HUES48 (cell line): ENCODE data around the gene KIF25.

Source experiments
- H3K27ac ChIP-seq: one replicate; pipeline ENCODE4 v1.7.0; 2013; ENCODE audit warnings: low read depth, low read length, inconsistent platforms
- H3K27me3 ChIP-seq: 2 replicates; pipeline ENCODE4 v1.6.1; 2013; ENCODE audit warnings: mild to moderate bottlenecking, low read length; ENCODE audit not compliant: control insufficient read depth, insufficient read depth
- H3K36me3 ChIP-seq: 2 replicates; pipeline ENCODE4 v1.6.1; 2013; ENCODE audit warnings: low read length; ENCODE audit not compliant: control insufficient read depth, insufficient read depth
- H3K4me1 ChIP-seq: 2 replicates; pipeline ENCODE4 v1.6.1; 2013; ENCODE audit warnings: mild to moderate bottlenecking, low read length; ENCODE audit not compliant: control insufficient read depth, insufficient read depth
- H3K4me3 ChIP-seq: 2 replicates; pipeline ENCODE4 v1.5.1; 2013; ENCODE audit warnings: mild to moderate bottlenecking, low read depth, low read length
- H3K9ac ChIP-seq: 2 replicates; pipeline ENCODE4 v1.6.1; 2013; ENCODE audit warnings: mild to moderate bottlenecking, low read depth, low read length, moderate library complexity
- H3K9me3 ChIP-seq: 2 replicates; pipeline ENCODE4 v1.6.1; 2013; ENCODE audit warnings: low read length; ENCODE audit not compliant: control insufficient read depth, insufficient read depth

The KIF25 gene

GRCh38 chr6:168047841-168048723, 50.6 kb downstream of the KIF25 start:
- Histone ChIP-seq H3K4me1 (no peaks in the 10 kb centered on the region), H3K9me3 (no peaks in the 10 kb centered on the region), H3K4me3 (no peak overlapping the region), H3K27ac (no peak overlapping the region), H3K36me3 (no peaks in the 10 kb centered on the region), H3K27me3 (no peaks in the 10 kb centered on the region), H3K9ac (no peak overlapping the region)

GRCh38 chr6:168048724-168049025, 51.2 kb downstream of the KIF25 start:
- Histone ChIP-seq H3K9me3 (no peaks in the 10 kb centered on the region), H3K27ac (no peak overlapping the region), H3K9ac (no peak overlapping the region), H3K4me3 (no peak overlapping the region), H3K4me1 (no peaks in the 10 kb centered on the region), H3K27me3 (no peaks in the 10 kb centered on the region), H3K36me3 (no peaks in the 10 kb centered on the region)

GRCh38 chr6:168049277-168049676, 51.8 kb downstream of the KIF25 start:
- H3K4me3 ChIP-seq = no peak overlapping the region
- no peaks in the 10 kb centered on the region for H3K27me3 ChIP-seq
- H3K9me3 ChIP-seq = no peaks in the 10 kb centered on the region
- H3K9ac ChIP-seq = no peak overlapping the region
- H3K27ac ChIP-seq = no peak overlapping the region
- no peaks in the 10 kb centered on the region for H3K4me1 ChIP-seq
- H3K36me3 ChIP-seq = no peaks in the 10 kb centered on the region

- H3K4me1 ChIP-seq = no peaks in the 10 kb centered on the region
These were observed 52.3 kb downstream of the KIF25 start for GRCh38 chr6:168049706-168050224.

GRCh38 chr6:168050225-168050880, 52.9 kb downstream of the KIF25 start:
- H3K4me1 ChIP-seq = no peaks in the 10 kb centered on the region
- no peaks in the 10 kb centered on the region for H3K9me3 ChIP-seq
- H3K27me3 ChIP-seq = no peaks in the 10 kb centered on the region
- no peak overlapping the region for H3K27ac ChIP-seq
- H3K4me3 ChIP-seq = no peak overlapping the region
- H3K9ac ChIP-seq = no peak overlapping the region
- no peaks in the 10 kb centered on the region for H3K36me3 ChIP-seq

More at GRCh38 chr6:168049706-168050224, 52.3 kb downstream of the KIF25 start:
- H3K27ac ChIP-seq = no peak overlapping the region
- no peak overlapping the region for H3K9ac ChIP-seq
- no peaks in the 10 kb centered on the region for H3K36me3 ChIP-seq
- H3K9me3 ChIP-seq = no peaks in the 10 kb centered on the region
- no peak overlapping the region for H3K4me3 ChIP-seq
- H3K27me3 ChIP-seq = no peaks in the 10 kb centered on the region

- no peak overlapping the region for H3K27ac ChIP-seq
- no peaks in the 10 kb centered on the region for H3K27me3 ChIP-seq
- H3K4me3 ChIP-seq = no peak overlapping the region
- no peaks in the 10 kb centered on the region for H3K9me3 ChIP-seq
- H3K36me3 ChIP-seq = no peaks in the 10 kb centered on the region
- no peak overlapping the region for H3K9ac ChIP-seq
- no peaks in the 10 kb centered on the region for H3K4me1 ChIP-seq
These were observed 53.6 kb downstream of the KIF25 start for GRCh38 chr6:168050881-168051586.

GRCh38 chr6:168051648-168052047, 54.2 kb downstream of the KIF25 start:
- no peak overlapping the region for H3K9ac ChIP-seq
- H3K9me3 ChIP-seq = no peaks in the 10 kb centered on the region
- no peaks in the 10 kb centered on the region for H3K27me3 ChIP-seq
- no peaks in the 10 kb centered on the region for H3K36me3 ChIP-seq
- no peak overlapping the region for H3K27ac ChIP-seq
- no peaks in the 10 kb centered on the region for H3K4me1 ChIP-seq
- H3K4me3 ChIP-seq = no peak overlapping the region

- Histone ChIP-seq H3K27ac (no peak overlapping the region), H3K9me3 (no peaks in the 10 kb centered on the region), H3K4me3 (no peak overlapping the region), H3K9ac (no peak overlapping the region), H3K36me3 (no peaks in the 10 kb centered on the region), H3K4me1 (no peaks in the 10 kb centered on the region), H3K27me3 (no peaks in the 10 kb centered on the region)
These were observed 54.9 kb downstream of the KIF25 start for GRCh38 chr6:168052291-168052891.

GRCh38 chr6:168053086-168053956, 55.9 kb downstream of the KIF25 start:
- Histone ChIP-seq H3K4me1 (no peaks in the 10 kb centered on the region), H3K9ac (no peak overlapping the region), H3K4me3 (no peak overlapping the region), H3K9me3 (no peaks in the 10 kb centered on the region), H3K27ac (no peak overlapping the region), H3K36me3 (no peaks in the 10 kb centered on the region), H3K27me3 (no peaks in the 10 kb centered on the region)

- no peaks in the 10 kb centered on the region for H3K36me3 ChIP-seq
- H3K9ac ChIP-seq = no peak overlapping the region
- no peaks in the 10 kb centered on the region for H3K4me1 ChIP-seq
- no peak overlapping the region for H3K4me3 ChIP-seq
- H3K27ac ChIP-seq = no peak overlapping the region
- H3K9me3 ChIP-seq = no peaks in the 10 kb centered on the region
- H3K27me3 ChIP-seq = no peaks in the 10 kb centered on the region
These were observed 56.5 kb downstream of the KIF25 start for GRCh38 chr6:168053957-168054471.
